Thoracic aorta (tissue), 2 donors: ENCODE results near the gene ANAPC5. TPM values are rescaled to one million over a fixed set of nuclear protein-coding genes. Genes with fewer than 3 reads are reported as not detected.

Source experiments
- ATAC-seq: fragments of 150-250 bp; one replicate; pipeline ENCODE4 v1.8.0; 2017; ENCODE audit warnings: low read depth; ENCODE audit not compliant: insufficient number of reproducible peaks, low FRiP score
- DNase-seq: peaks from one replicate; pipeline ENCODE4 v3.0.0-alpha.2; 2020; ENCODE audit warnings: low spot score
- H3K27ac ChIP-seq, 2 donors: fragments of 200-600 bp; sonication (generic); 1 replicate in 1 of 2; 2 replicates in 1 of 2; pipeline ENCODE4 v1.5.1; 2016; ENCODE audit warnings: mild to moderate bottlenecking in 2 of 2, moderate library complexity in 2 of 2
- H3K27me3 ChIP-seq: fragments of 200-600 bp; sonication (generic); replicated peaks from 2 replicates; pipeline ENCODE4 v1.6.0; 2016; ENCODE audit warnings: mild to moderate bottlenecking; ENCODE audit not compliant: insufficient read depth
- H3K36me3 ChIP-seq: fragments of 200-600 bp; sonication (generic); one replicate; pipeline ENCODE4 v1.5.1; 2016
- H3K4me1 ChIP-seq, 2 donors: fragments of 200-600 bp; sonication (generic); 1 replicate in 1 of 2; 2 replicates in 1 of 2; pipeline versions ENCODE4 v1.5.1 to v1.6.0; 2016; ENCODE audit warnings: low read depth in 2 of 2, mild to moderate bottlenecking in 1 of 2; ENCODE audit not compliant: control insufficient read depth in 1 of 2
- H3K4me3 ChIP-seq: fragments of 200-600 bp; sonication (generic); 2 replicates; pipeline ENCODE4 v1.5.1; 2016; ENCODE audit warnings: mild to moderate bottlenecking
- H3K9me3 ChIP-seq: fragments of 200-600 bp; sonication (generic); 2 replicates; pipeline ENCODE4 v1.5.1; 2016
- CTCF ChIP-seq: fragments of 200-600 bp; sonication (generic); IDR thresholded peaks from one replicate; pipeline ENCODE4 v1.5.1; 2019; ENCODE audit warnings: antibody characterized with exemption
- total RNA-seq, 2 donors: library from RNA; depleted of rRNA; stranded (reverse); fragments of >200 nt; gene quantifications; one replicate each; pipeline versions ENCODE4 v1.1.0 to v1.2.3, GENCODE V29; 2016

The ANAPC5 gene
- total RNA-seq, 2 donors from 2014 or later = 113 to 174 TPM

- DNase-seq (no peak), ATAC-seq (no peak)
- H3K9me3 ChIP-seq = no peaks in the 10 kb centered on the region
- no peak for TF ChIP-seq CTCF
- H3K4me1 ChIP-seq = no peaks in the 10 kb centered on the region
- H3K36me3 ChIP-seq = peaks cover 59% of the 10 kb centered on the region
- H3K4me3 ChIP-seq = no peak overlapping the region
- no peak overlapping the region for H3K27ac ChIP-seq
- H3K27me3 ChIP-seq = no peaks in the 10 kb centered on the region
Observed at GRCh38 chr12:121333747-121334146, 18.5 kb downstream of the ANAPC5 start.

- Histone ChIP-seq H3K4me1 (no peaks in the 10 kb centered on the region), H3K27ac (no peak overlapping the region), H3K9me3 (no peaks in the 10 kb centered on the region), H3K4me3 (no peak overlapping the region), H3K27me3 (no peaks in the 10 kb centered on the region), H3K36me3 (peaks cover 63% of the 10 kb centered on the region)
- ATAC-seq (no peak), DNase-seq (no peak)
- no peak for TF ChIP-seq CTCF
Observed at GRCh38 chr12:121331248-121331647, 21.0 kb downstream of the ANAPC5 start.

GRCh38 chr12:121330692-121331091 is 21.5 kb downstream of the ANAPC5 start:
- H3K36me3 ChIP-seq = peaks cover 65% of the 10 kb centered on the region
- no peak overlapping the region for H3K4me3 ChIP-seq
- DNase-seq (no peak), ATAC-seq (no peak)
- TF ChIP-seq CTCF = no peak
- no peaks in the 10 kb centered on the region for H3K9me3 ChIP-seq
- no peaks in the 10 kb centered on the region for H3K4me1 ChIP-seq
- H3K27me3 ChIP-seq = no peaks in the 10 kb centered on the region
- H3K27ac ChIP-seq = no peak overlapping the region

- no peaks in the 10 kb centered on the region for H3K27me3 ChIP-seq
- no peaks in the 10 kb centered on the region for H3K4me1 ChIP-seq
- peaks cover 65% of the 10 kb centered on the region for H3K36me3 ChIP-seq
- ATAC-seq (no peak), DNase-seq (no peak)
- no peak overlapping the region for H3K27ac ChIP-seq
- no peak overlapping the region for H3K4me3 ChIP-seq
- no peaks in the 10 kb centered on the region for H3K9me3 ChIP-seq
- TF ChIP-seq CTCF = no peak
Observed at GRCh38 chr12:121330195-121330594, 22.0 kb downstream of the ANAPC5 start.

GRCh38 chr12:121328620-121329019 is 23.6 kb downstream of the ANAPC5 start:
- Histone ChIP-seq H3K9me3 (no peaks in the 10 kb centered on the region), H3K27me3 (no peaks in the 10 kb centered on the region), H3K36me3 (peaks cover 69% of the 10 kb centered on the region), H3K27ac (no peak overlapping the region), H3K4me3 (no peak overlapping the region), H3K4me1 (no peaks in the 10 kb centered on the region)
- ATAC-seq = no peak
- no peak for DNase-seq
- TF ChIP-seq CTCF = no peak
